GM21717 (cell line): Measurements from ENCODE around the gene FAM151A.

Experiments
- ATAC-seq: cut with Tn5 transposase; IDR thresholded peaks from one replicate; pipeline ENCODE4 v1.9.1; 2021; ENCODE audit warnings: mild to moderate bottlenecking, moderate library complexity; ENCODE audit not compliant: unreplicated experiment

FAM151A gene

GRCh38 chr1:54581621-54582035, 41.7 kb downstream of the FAM151A start:
- no peak for ATAC-seq

GRCh38 chr1:54580856-54581550, 42.3 kb downstream of the FAM151A start:
- no peak for ATAC-seq

GRCh38 chr1:54579337-54579781, 44.0 kb downstream of the FAM151A start:
- ATAC-seq: no peak

- ATAC-seq: no peak
These were observed 45.7 kb downstream of the FAM151A start for GRCh38 chr1:54577612-54578011.

GRCh38 chr1:54575605-54576290, 47.6 kb downstream of the FAM151A start:
- no peak for ATAC-seq

GRCh38 chr1:54575161-54575560, 48.2 kb downstream of the FAM151A start:
- ATAC-seq: no peak

- ATAC-seq: no peak
These were observed 49.1 kb downstream of the FAM151A start for GRCh38 chr1:54574158-54574778.

GRCh38 chr1:54572542-54572850, 50.8 kb downstream of the FAM151A start:
- no peak for ATAC-seq

GRCh38 chr1:54571803-54572541, 51.4 kb downstream of the FAM151A start:
- no peak for ATAC-seq

- ATAC-seq: no peak
These were observed 52.0 kb downstream of the FAM151A start for GRCh38 chr1:54571326-54571725.

- no peak for ATAC-seq
These were observed 53.2 kb downstream of the FAM151A start for GRCh38 chr1:54570161-54570560.

GRCh38 chr1:54569339-54569738, 54.0 kb downstream of the FAM151A start:
- ATAC-seq: no peak

GRCh38 chr1:54567961-54568360, 55.4 kb downstream of the FAM151A start:
- no peak for ATAC-seq

- ATAC-seq: no peak
These were observed 56.7 kb downstream of the FAM151A start for GRCh38 chr1:54566438-54567141.

- ATAC-seq: no peak
These were observed 58.2 kb downstream of the FAM151A start for GRCh38 chr1:54565113-54565501.

- ATAC-seq: no peak
These were observed 58.8 kb downstream of the FAM151A start for GRCh38 chr1:54564312-54565112.

- no peak for ATAC-seq
These were observed 63.5 kb downstream of the FAM151A start for GRCh38 chr1:54559771-54560231.
